SK-N-SH (cell line): ENCODE measurements around the gene CDC42BPG.

Experiments used
- CTCF ChIP-seq: fragments of 200-600 bp; sonication (generic); IDR thresholded peaks from 2 replicates; pipeline ENCODE4 v1.6.1; 2017; ENCODE audit warnings: antibody characterized with exemption, mild to moderate bottlenecking, moderate library complexity
- FOXJ3 ChIP-seq: sonication (generic); formaldehyde crosslinking; IDR thresholded peaks from 2 replicates; pipeline ENCODE4 v1.5.1; 2020; ENCODE audit warnings: mild to moderate bottlenecking, missing genetic modification reagents
- POLR2AphosphoS5 ChIP-seq: IDR thresholded peaks from 2 replicates; pipeline ENCODE4 v1.6.1; 2012; ENCODE audit warnings: low read depth, low read length
- SMC3 ChIP-seq: IDR thresholded peaks from 2 replicates; pipeline ENCODE4 v1.6.1; 2012; ENCODE audit warnings: low read depth, low read length, improper control_type of control experiment
- TAF1 ChIP-seq: IDR thresholded peaks from 2 replicates; pipeline ENCODE4 v1.6.1; 2012; ENCODE audit warnings: low read depth, mild to moderate bottlenecking, low read length, moderate library complexity, borderline replicate concordance

- TF ChIP-seq TAF1 (no peak), POLR2AphosphoS5 (no peak), CTCF (no peak), SMC3 (no peak), FOXJ3 (CRISPR knock-in tag) (no peak)
Observed at GRCh38 chr11:64799623-64800302, 44.7 kb downstream of the CDC42BPG start.
